Neural progenitor cell (in vitro differentiated cells): Measurements from ENCODE around the gene MRPL38. TPM values are rescaled to one million over a fixed set of nuclear protein-coding genes. Genes with fewer than 3 reads are reported as not detected.

ENCODE experiments used
- DNase-seq: peaks from one replicate; pipeline ENCODE4 v3.0.0-alpha.2; 2016; ENCODE audit warnings: low spot score
- H2AFZ ChIP-seq: fragments of 200-600 bp; sonication (generic); replicated peaks from 2 replicates; pipeline ENCODE4 v1.6.1; 2016; ENCODE audit warnings: antibody characterized with exemption
- H3F3A ChIP-seq: fragments of 200-600 bp; sonication (generic); 2 replicates; pipeline ENCODE4 v1.6.1; 2016; ENCODE audit warnings: antibody characterized with exemption, low read depth
- H3K27ac ChIP-seq: fragments of 200-600 bp; sonication (generic); 2 replicates; pipeline ENCODE4 v1.5.1; 2016; ENCODE audit warnings: mild to moderate bottlenecking
- H3K27me3 ChIP-seq: fragments of 200-600 bp; sonication (generic); 2 replicates; pipeline ENCODE4 v1.6.1; 2016; ENCODE audit warnings: mild to moderate bottlenecking, moderate library complexity
- H3K36me3 ChIP-seq: fragments of 200-600 bp; sonication (generic); 2 replicates; pipeline ENCODE4 v1.5.1; 2016
- H3K4me1 ChIP-seq: fragments of 200-600 bp; sonication (generic); 2 replicates; pipeline ENCODE4 v1.6.1; 2016; ENCODE audit warnings: mixed run types
- H3K4me2 ChIP-seq: fragments of 200-600 bp; sonication (generic); 2 replicates; pipeline ENCODE4 v1.6.1; 2016
- H3K4me3 ChIP-seq: fragments of 200-600 bp; sonication (generic); 2 replicates; pipeline ENCODE4 v1.5.1; 2016
- H3K79me2 ChIP-seq: fragments of 200-600 bp; sonication (generic); 2 replicates; pipeline ENCODE4 v1.6.1; 2016; ENCODE audit warnings: low read depth
- H3K9ac ChIP-seq: fragments of 200-600 bp; sonication (generic); 2 replicates; pipeline ENCODE4 v1.6.1; 2016
- H3K9me3 ChIP-seq: fragments of 200-600 bp; sonication (generic); 2 replicates; pipeline ENCODE4 v1.5.1; 2016; ENCODE audit warnings: low read depth
- H4K20me1 ChIP-seq: fragments of 200-600 bp; sonication (generic); 2 replicates; pipeline ENCODE4 v1.6.1; 2016; ENCODE audit warnings: low read depth
- H3K27ac Mint-ChIP-seq: 3 replicates; pipeline ENCODE4 v1.8.0; 2021; ENCODE audit warnings: mixed read lengths
- H3K27me3 Mint-ChIP-seq: 2 replicates; pipeline ENCODE4 v1.8.0; 2022; ENCODE audit warnings: low read depth, mild to moderate bottlenecking, inconsistent platforms, moderate library complexity, mixed read lengths; ENCODE audit not compliant: insufficient read depth
- H3K36me3 Mint-ChIP-seq: 3 replicates; pipeline ENCODE4 v1.8.0; 2021; ENCODE audit warnings: mixed read lengths
- H3K4me1 Mint-ChIP-seq: 3 replicates; pipeline ENCODE4 v1.8.0; 2021; ENCODE audit warnings: mixed read lengths
- H3K4me3 Mint-ChIP-seq: 3 replicates; pipeline ENCODE4 v1.8.0; 2021; ENCODE audit warnings: mild to moderate bottlenecking, moderate library complexity, mixed read lengths
- H3K9me3 Mint-ChIP-seq: 3 replicates; pipeline ENCODE4 v1.8.0; 2020; ENCODE audit warnings: mixed read lengths
- CTCF ChIP-seq: fragments of 200-600 bp; sonication (generic); IDR thresholded peaks from 2 replicates; pipeline ENCODE4 v1.5.1; 2017; ENCODE audit warnings: antibody characterized with exemption, mild to moderate bottlenecking
- EZH2 ChIP-seq: fragments of 200-600 bp; sonication (generic); IDR thresholded peaks from 2 replicates; pipeline ENCODE4 v1.6.1; 2017; ENCODE audit warnings: antibody characterized with exemption, mild to moderate bottlenecking, moderate library complexity
- EZH2phosphoT487 ChIP-seq: fragments of 200-600 bp; sonication (generic); IDR thresholded peaks from 2 replicates; pipeline ENCODE4 v1.6.1; 2017; ENCODE audit warnings: antibody characterized with exemption
- total RNA-seq: library from RNA; depleted of rRNA; stranded (reverse); fragments of >200 nt; gene quantifications from 2 replicates; pipeline ENCODE4 v1.2.3, GENCODE V29; 2015; ENCODE audit warnings: low replicate concordance

MRPL38 gene
- total RNA-seq, 1 donor from 2014 or later: 26.8 TPM

DNA sequence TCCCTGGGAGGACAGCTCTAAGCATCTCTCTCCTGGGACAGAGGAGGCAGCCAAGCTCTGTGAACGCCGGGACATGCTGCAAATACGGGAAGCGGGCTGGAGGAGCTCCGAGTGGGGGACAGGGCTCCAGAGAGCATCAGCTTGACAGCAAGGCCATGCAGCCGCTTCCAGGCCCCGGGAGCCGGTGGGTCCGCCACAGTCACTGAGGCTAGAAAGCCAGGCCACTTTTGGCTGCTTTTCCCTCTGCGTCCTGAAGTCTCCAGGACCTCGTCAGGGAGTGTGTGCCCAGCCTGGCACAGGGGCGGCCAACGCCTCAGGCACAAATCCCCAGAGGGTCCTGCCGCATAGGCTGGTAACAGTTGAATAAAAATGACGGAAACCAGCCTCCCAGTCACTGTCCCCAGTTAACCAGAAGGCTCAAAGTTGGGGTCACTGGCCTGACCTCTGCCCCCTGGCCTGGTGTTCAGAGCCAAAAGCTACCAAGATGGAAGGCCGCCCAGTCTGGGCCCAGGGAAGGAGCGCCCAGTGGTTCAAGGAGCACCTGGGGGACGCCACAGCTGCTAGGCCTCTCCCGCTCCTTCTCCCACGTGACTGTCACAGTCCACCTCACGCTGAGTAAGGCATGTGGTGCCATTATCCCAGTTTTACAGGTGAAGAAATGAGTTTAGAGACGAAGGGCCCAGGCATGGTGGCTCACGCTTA lies 4.8 kb downstream of the MRPL38 start:
- Histone ChIP-seq H3K27me3 (no peaks in the 10 kb centered on the region), H3K4me2 (no peak overlapping the region), H4K20me1 (peaks cover under 1% of the 10 kb centered on the region), H3K9me3 (no peaks in the 10 kb centered on the region), H3K79me2 (peaks cover 31% of the 10 kb centered on the region), H3K36me3 (no peaks in the 10 kb centered on the region), H3F3A (peaks cover 23% of the 10 kb centered on the region), H3K27ac (no peak overlapping the region), H3K4me1 (peaks cover 20% of the 10 kb centered on the region), H2AFZ (no peak overlapping the region), H3K4me3 (no peak overlapping the region), H3K9ac (no peak overlapping the region)
- Mint-ChIP-seq H3K9me3 (no peaks in the 10 kb centered on the region), H3K4me1 (peaks cover 20% of the 10 kb centered on the region), H3K27ac (no peak overlapping the region), H3K36me3 (peaks cover 2% of the 10 kb centered on the region), H3K4me3 (no peak overlapping the region), H3K27me3 (peaks cover 3% of the 10 kb centered on the region)
- peak; percentile 1 for DNase-seq
- TF ChIP-seq CTCF: no peak
- TF ChIP-seq EZH2: no peak
- no peak for TF ChIP-seq EZH2phosphoT487

DNA sequence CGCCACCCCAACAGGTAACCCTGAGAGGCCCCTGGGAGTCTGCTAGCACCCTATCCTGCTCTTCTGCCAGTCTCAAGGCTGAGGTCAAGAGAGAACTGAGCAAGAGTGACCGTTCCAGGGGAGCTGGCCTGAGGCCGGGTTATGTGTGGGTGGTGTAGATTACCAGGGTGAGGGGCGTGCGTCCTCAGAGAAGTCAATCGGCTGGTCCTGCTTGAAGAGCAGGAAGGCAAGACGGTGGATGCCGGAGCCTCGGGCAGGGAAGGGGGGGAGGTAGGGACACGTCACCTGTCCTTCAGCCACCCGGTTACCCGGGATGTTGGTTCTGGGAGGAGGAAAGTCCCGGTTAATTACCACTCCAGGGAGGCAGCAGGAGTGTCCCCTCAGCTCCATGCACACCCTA lies 5.3 kb downstream of the MRPL38 start:
- H3K9me3 ChIP-seq: no peaks in the 10 kb centered on the region
- Mint-ChIP-seq H3K36me3 (peaks cover 2% of the 10 kb centered on the region), H3K4me3 (no peak overlapping the region), H3K4me1 (peaks cover 21% of the 10 kb centered on the region), H3K27me3 (peaks cover 3% of the 10 kb centered on the region), H3K27ac (no peak overlapping the region), H3K9me3 (no peaks in the 10 kb centered on the region)
- H3K4me2 ChIP-seq: no peak overlapping the region
- H3K79me2 ChIP-seq: peaks cover 36% of the 10 kb centered on the region
- H3K27me3 ChIP-seq: no peaks in the 10 kb centered on the region
- TF ChIP-seq EZH2phosphoT487 (no peak), EZH2 (no peak), CTCF (no peak)
- no peak overlapping the region for H2AFZ ChIP-seq
- H3K4me3 ChIP-seq: no peak overlapping the region
- H3F3A ChIP-seq: peaks cover 19% of the 10 kb centered on the region
- H3K9ac ChIP-seq: no peak overlapping the region
- H4K20me1 ChIP-seq: peaks cover 5% of the 10 kb centered on the region
- DNase-seq: peak; percentile 0
- H3K27ac ChIP-seq: no peak overlapping the region
- peaks cover 25% of the 10 kb centered on the region for H3K4me1 ChIP-seq
- no peaks in the 10 kb centered on the region for H3K36me3 ChIP-seq

- Mint-ChIP-seq H3K27ac (no peak overlapping the region), H3K4me1 (peaks cover 24% of the 10 kb centered on the region), H3K4me3 (no peak overlapping the region), H3K27me3 (peaks cover 5% of the 10 kb centered on the region), H3K36me3 (peaks cover 2% of the 10 kb centered on the region), H3K9me3 (no peaks in the 10 kb centered on the region)
- Histone ChIP-seq H3K9ac (no peak overlapping the region), H3K4me2 (no peak overlapping the region), H3K4me1 (peaks cover 22% of the 10 kb centered on the region), H3K4me3 (no peak overlapping the region), H2AFZ (no peak overlapping the region), H3F3A (peaks cover 14% of the 10 kb centered on the region), H3K79me2 (peaks cover 36% of the 10 kb centered on the region), H4K20me1 (peaks cover 11% of the 10 kb centered on the region), H3K36me3 (no peaks in the 10 kb centered on the region), H3K27ac (no peak overlapping the region), H3K27me3 (no peaks in the 10 kb centered on the region), H3K9me3 (no peaks in the 10 kb centered on the region)
- DNase-seq: no peak
- TF ChIP-seq EZH2 (no peak), CTCF (no peak), EZH2phosphoT487 (no peak)
These were observed 5.9 kb downstream of the MRPL38 start for GRCh38 chr17:75898791-75899190.
